MCF 10A (cell line): ENCODE results near the gene SAMM50. TPM values are rescaled to one million over a fixed set of nuclear protein-coding genes. Genes with fewer than 3 reads are reported as not detected.

Experiments
- BruUV-seq: library from RNA; stranded (reverse); fragments of 400-500 nt; replicated peaks from 2 replicates; lab custom pipeline; 2021; lab: Mats Ljungman, UMichigan
- CTCF ChIA-PET: fragments of 300-600 bp; sonication (Branson Sonifier 250); formaldehyde crosslinking; extraction: SDS; loops from one replicate; lab custom pipeline; 2021; ENCODE audit warnings: antibody characterized with exemption, inconsistent platforms; lab: Yijun Ruan, JAX
- POLR2A ChIA-PET: fragments of 300-600, 350-650 bp; sonication (Branson Sonifier 250); formaldehyde crosslinking; extraction: SDS; loops from one replicate; lab custom pipeline; 2020; ENCODE audit warnings: antibody characterized with exemption, inconsistent platforms; lab: Yijun Ruan, JAX
- DNase-seq: peaks from one replicate; pipeline ENCODE4 v3.0.0-alpha.2; 2018; ENCODE audit not compliant: unreplicated experiment
- H3K27ac Mint-ChIP-seq: one replicate; pipeline ENCODE4 v1.8.0; 2022; ENCODE audit warnings: mild to moderate bottlenecking, low read depth, mixed read lengths; ENCODE audit not compliant: unreplicated experiment
- H3K27me3 Mint-ChIP-seq: one replicate; pipeline ENCODE4 v1.8.0; 2022; ENCODE audit warnings: mixed read lengths; ENCODE audit not compliant: insufficient read depth, unreplicated experiment
- H3K36me3 Mint-ChIP-seq: one replicate; pipeline ENCODE4 v1.8.0; 2022; ENCODE audit warnings: mild to moderate bottlenecking, moderate library complexity, mixed read lengths; ENCODE audit not compliant: insufficient read depth, unreplicated experiment
- H3K4me1 Mint-ChIP-seq: one replicate; pipeline ENCODE4 v1.8.0; 2022; ENCODE audit warnings: mixed read lengths; ENCODE audit not compliant: insufficient read depth, unreplicated experiment
- H3K4me3 Mint-ChIP-seq: one replicate; pipeline ENCODE4 v1.8.0; 2022; ENCODE audit warnings: mild to moderate bottlenecking, moderate library complexity, mixed read lengths; ENCODE audit not compliant: unreplicated experiment
- H3K9me3 Mint-ChIP-seq: one replicate; pipeline ENCODE4 v1.8.0; 2022; ENCODE audit warnings: mixed read lengths; ENCODE audit not compliant: unreplicated experiment
- CTCF ChIP-seq: fragments of 200-600 bp; IDR thresholded peaks from one replicate; pipeline ENCODE4 v1.8.0; 2022; ENCODE audit warnings: antibody characterized with exemption, mild to moderate bottlenecking; ENCODE audit not compliant: unreplicated experiment
- intact Hi-C: fragments of 100-400 bp; cut with micrococcal nuclease; formaldehyde crosslinking; loops from 2 replicates; pipeline ENCODE4 v1.14.1; 2022
- total RNA-seq: library from RNA; stranded (reverse); gene quantifications from 2 replicates; pipeline ENCODE4 v1.2.3, GENCODE V29; 2022

The SAMM50 gene
- total RNA-seq, 1 experiment from 2014 or later: 29.5 TPM

GRCh38 chr22:44045145-44045544 is 89.9 kb downstream of the SAMM50 start:
- Mint-ChIP-seq H3K27me3 (no peaks in the 10 kb centered on the region), H3K4me1 (no peaks in the 10 kb centered on the region), H3K9me3 (no peaks in the 10 kb centered on the region), H3K4me3 (no peak overlapping the region), H3K27ac (no peak overlapping the region), H3K36me3 (no peaks in the 10 kb centered on the region)
- no TSS peak for BruUV-seq
- intact Hi-C loops: no loop called here
- TF ChIP-seq CTCF: no peak
- ChIA-PET CTCF (interaction anchor here (1.0 kb wide), 1 partner anchor 52 kb away, joined by 4 read pairs; no protein-coding TSS in a partner anchor), POLR2A (interaction anchor here (0.6 kb wide), 1 partner anchor 177 kb away, joined by 3 read pairs; no protein-coding TSS in a partner anchor)
- no peak for DNase-seq

Other genes starting within 250 kb of the SAMM50 start
- 0.40 and 0.93 TPM in 2 replicates for gene EFCAB6, start 143.1 kb upstream of the SAMM50 start, total RNA-seq
- not detected in 2 replicates for gene SULT4A1, start 92.9 kb upstream of the SAMM50 start, total RNA-seq
- gene PNPLA5, start 63.4 kb upstream of the SAMM50 start, total RNA-seq: not detected in 2 replicates
- gene PNPLA3, start 31.6 kb upstream of the SAMM50 start, total RNA-seq: 4.1 and 4.2 TPM in 2 replicates
- gene PARVB, start 68.9 kb downstream of the SAMM50 start, total RNA-seq: 17.2 and 26.0 TPM in 2 replicates
- 0.23 TPM in 1 of 2 replicates, not detected in the other for gene PARVG, start 225.5 kb downstream of the SAMM50 start, total RNA-seq